ENCODE measurements around the gene ZNF580.

Gene ZNF580

DNA sequence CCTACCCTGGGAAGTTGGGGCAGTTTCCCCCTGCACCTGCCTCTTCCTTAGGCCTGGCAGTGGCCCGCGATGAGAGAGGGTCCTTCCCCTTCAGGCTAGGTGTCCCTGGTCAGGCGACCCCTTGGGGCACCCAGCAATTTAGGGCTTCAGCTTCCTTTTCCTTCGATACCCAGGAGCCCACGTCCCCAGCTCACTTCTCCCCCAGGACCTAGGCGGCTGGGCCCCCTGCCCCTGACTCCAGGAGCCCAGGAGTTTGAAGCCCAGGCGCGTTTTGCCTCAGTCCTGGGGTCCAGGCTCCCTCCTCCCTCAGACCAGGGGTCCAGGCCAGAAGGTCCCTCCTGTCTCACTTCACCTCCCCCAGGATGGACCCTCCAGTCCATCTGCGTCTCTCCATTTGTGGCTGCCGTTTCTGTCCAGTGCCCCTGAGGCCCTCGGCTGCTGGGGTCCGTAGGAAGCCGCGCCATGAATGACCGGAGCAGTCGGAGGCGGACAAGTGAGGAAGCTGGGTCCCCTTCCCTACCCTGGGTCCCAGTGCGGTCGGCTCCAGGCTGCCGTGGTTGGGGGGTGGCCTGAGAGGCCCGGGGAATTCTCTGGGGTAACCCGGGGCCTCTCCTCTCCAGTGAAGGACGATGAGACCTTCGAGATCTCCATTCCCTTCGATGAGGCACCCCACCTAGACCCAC lies 7.9 kb downstream of the ZNF580 start:
- no peak for DNase-seq

DNA sequence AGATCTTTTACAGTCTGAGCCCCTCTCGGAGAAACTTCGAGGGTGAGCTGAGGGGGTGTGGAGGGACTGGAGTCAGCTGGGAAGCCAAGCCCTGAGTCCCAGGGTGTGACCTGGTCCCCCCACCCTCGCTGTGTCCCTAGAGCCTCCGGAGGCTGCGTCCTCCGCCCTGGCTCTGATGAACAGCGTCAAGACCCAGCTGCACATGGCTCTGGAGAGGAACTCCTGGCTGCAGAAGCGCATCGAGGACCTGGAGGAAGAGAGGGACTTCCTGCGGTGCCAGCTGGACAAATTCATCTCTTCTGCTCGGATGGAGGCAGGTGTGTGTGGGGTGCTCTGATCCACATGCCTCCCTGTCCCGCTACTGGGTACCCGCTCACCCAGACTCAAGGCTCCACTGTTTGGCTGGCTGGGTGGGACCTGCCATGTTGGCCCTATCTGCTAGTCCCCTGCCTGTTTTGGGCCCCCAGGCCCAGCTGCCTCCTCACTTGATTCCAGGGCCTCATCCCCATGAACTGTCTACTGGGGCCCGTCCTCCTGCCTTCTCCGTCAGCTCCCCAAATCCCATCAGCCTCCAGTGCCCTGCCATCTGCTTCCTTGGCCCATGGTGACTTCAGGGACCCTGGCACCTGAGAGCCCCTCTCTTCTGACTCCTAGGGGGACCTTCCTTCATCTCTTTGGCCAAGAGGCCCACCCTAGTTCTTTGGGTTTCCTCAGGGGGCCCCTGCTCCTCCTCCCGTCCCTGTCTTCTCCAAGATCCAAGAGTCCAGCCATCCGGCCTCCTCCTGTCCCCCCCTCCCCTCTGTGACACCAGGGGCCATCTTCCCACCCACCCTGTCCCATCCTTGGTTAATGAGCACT lies 8.7 kb downstream of the ZNF580 start:
- DNase-seq, result no peak

DNA sequence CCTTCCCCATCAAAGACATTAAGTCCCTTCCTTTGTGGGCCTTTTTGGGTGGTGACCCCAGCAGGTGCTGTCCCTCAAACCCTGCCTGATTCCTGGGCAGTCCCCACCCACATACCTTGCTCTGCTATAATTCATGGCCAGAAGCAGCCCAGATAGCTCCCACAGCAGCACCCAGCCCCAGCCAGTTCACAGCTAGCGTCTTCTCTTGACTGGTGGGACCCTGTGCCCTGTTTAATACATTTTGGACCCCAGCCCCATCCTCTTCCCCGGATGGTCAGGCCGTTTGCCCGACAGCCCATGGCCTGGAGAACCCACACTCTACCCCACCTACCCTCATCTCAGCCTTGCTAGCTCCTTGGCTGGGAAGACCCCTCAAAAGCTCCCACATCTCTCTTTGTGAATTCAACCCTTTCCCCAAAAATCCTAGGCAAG lies 9.3 kb downstream of the ZNF580 start:
- DNase-seq, result no peak

- DNase-seq, result no peak
Measured at GRCh38 chr19:55650602-55651230, 9.9 kb downstream of the ZNF580 start.

GRCh38 chr19:55651236-55651635 lies 10.4 kb downstream of the ZNF580 start:
- no peak for DNase-seq

DNA sequence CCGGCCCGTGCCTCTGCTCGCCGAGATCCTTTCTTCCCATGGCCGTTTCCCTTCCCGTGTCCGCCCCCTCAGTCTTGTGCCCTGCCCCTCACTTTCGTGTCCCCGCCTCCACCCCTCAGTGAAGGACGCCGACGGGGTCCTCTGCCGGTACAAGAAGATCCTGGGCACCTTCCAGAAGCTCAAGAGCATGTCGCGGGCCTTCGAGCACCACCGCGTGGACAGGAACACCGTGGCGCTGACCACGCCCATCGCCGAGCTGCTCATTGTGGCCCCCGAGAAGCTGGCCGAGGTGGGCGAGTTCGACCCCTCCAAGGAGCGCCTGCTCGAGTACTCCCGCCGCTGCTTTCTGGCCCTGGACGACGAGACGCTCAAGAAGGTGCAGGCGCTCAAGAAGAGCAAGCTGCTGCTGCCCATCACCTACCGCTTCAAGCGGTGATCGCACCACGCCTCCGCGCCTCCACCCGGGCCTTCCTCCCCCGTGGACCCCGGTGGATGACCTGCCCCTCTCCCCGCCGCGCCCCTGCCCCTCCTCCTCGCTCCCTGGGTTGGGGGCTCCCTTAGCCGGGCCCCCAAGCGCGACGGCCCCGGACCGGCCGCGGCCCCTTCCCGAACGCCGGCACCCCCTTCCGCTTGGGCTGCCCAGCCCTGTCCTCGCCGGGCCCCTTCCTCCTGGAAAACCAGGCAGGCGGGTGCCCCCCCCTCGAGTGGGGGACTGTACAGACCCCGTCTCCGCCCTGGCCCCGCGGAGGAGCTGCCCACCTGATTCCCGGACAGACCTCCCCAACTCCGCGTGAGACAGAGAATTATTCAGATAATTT lies 11.7 kb downstream of the ZNF580 start:
- no peak for DNase-seq

DNA sequence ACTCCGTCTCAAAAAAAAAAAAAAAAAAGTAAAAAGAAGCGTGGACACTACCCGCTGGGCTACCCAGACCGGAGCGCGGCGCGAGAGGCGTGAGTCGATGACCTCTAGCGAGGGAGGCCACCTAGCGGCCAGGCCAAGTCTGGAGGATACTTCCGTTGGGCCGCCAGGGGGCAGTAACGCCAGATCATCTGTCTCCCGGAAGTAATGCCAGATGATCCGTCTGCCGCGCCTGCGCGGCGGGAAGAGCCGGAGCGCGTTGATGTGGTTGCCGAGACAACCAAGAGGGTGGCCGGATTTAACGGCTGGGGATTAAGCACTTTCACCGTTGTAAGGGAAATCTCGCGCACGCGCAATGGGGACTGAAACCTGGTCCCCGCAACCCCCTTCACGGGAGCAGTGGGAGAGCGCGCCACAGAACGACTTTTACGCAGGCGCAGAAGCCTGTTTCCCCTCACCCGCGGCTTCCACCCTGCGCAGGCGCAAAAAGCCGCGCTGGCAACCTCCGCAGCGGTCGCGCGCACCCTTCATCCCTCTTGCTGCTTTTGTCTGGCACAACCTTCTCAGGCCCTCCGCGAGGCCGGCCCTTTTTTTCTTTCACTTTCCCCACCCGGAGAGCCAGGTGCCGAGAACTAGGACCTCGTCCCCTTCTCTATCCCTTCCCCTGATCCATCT lies 13.0 kb downstream of the ZNF580 start:
- DNase-seq, result peak; percentile 98

DNA sequence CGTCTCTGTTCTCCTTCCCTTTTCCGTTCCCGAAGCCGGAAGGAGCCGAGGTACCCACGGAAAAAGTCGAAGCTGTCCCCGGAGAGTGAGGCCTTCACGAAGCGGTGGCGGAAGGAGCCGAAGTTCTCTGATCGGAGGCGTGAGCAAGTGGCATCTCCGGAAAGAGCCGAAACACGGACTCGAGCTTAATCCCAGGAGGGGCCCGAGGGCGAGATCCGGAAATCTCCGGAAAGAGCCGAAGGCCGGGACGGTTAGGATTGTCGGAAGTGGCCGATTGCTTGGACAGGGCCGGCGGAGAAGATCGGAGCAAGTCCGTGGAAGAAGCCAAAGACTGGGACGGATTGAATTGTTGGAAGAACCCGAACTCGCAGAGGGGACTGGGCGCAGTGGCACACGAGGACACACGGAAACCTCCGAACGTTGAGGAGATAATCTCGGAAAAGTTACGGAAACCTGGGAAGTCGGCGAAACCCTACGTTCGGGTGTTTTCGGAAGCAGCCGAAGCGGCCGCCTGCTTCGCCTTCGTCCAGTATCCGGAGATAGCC lies 13.6 kb downstream of the ZNF580 start:
- DNase-seq, result peak; percentile 98

GRCh38 chr19:55654868-55655647 lies 14.3 kb downstream of the ZNF580 start, which contains the start of gene U2AF2:
TSS of gene U2AF2 (plus strand) at chr19:55655035. CDS start at chr19:55655105, 70 bp downstream.
- peak; percentile 92 for DNase-seq

- no peak for DNase-seq
Measured at GRCh38 chr19:55655648-55656040, 14.8 kb downstream of the ZNF580 start.

DNA sequence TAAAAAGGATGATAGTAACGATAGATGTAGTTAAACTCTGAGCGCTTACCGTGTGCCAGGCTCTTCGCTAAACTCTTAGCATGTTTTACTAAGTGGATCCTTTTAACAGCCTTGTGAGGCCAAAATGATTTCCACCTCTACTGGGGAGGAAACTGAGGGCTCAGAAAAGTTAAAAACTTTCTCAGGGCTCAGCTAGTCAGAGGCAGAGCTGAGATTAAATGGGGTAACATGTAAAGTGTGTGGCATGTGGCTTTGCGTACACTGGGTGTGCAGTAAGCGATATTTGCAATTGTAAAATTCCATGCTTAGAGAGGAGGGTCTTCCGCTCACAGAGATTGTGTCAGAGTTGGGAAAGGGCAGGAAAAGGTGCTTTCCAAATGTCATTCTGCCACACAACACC lies 15.8 kb downstream of the ZNF580 start:
- no peak for DNase-seq

DNA sequence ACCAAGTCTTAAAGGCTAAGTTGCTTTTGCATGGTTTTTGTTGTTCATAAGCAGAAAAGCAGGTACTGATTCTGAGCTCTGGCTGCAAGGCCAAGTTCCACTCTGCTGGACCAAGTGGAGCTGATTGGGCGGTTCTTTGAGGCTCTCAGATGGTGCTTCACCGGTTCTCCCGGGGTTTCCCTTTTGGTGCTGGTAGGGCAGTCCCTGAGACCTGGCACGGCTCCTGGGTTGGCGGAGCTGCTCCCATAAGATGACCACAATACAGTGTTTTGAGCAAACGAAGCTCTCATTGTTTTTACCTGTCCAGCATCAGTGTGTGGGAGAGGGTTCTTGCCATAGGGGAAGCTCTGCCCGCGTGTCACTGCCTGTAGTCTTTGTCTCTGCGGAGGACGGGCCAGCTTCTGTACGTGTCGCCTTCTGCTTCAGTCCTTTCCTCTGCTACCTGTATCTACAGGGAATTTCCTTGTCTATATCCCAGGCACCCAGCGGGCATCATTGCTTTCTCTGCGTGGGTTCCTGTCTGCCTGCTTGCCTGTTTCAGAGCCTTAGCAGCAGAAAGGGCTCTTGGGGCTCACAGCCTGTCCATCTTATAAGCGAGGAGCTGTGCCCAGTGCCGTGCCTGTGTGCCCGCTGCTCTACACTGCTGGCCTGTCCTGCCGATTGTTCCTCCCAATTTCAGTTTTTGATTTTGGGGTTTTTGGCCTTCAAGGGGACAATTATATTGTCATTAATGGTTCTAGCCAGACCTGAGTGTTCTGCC lies 16.4 kb downstream of the ZNF580 start:
- no peak for DNase-seq

DNA sequence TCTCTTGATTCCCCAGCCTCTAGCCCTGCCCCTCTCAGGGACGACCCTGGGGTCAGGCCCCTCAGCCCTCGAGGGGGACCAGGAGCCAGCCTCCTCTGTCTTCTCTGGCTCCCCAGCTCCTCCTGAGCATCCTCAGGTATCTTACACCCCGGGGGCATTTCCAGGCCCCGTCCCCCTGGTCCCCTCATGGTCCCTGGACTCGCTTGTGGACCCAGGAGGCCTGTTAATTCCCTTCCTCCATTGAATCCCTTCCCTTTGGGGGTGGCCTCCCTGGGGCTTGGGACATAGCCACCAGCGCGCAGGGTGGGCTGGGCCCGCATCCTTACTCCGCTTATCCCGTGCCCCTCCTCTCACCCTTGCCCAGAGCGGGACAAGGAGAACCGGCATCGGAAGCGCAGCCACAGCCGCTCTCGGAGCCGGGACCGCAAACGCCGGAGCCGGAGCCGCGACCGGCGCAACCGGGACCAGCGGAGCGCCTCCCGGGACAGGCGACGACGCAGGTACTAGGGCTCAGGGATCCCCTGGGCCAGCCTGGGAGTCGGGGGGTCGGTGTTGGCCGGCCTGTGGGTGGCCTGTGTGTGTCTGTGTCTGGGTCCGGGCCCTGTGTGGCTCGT lies 18.2 kb downstream of the ZNF580 start:
- no peak for DNase-seq

DNA sequence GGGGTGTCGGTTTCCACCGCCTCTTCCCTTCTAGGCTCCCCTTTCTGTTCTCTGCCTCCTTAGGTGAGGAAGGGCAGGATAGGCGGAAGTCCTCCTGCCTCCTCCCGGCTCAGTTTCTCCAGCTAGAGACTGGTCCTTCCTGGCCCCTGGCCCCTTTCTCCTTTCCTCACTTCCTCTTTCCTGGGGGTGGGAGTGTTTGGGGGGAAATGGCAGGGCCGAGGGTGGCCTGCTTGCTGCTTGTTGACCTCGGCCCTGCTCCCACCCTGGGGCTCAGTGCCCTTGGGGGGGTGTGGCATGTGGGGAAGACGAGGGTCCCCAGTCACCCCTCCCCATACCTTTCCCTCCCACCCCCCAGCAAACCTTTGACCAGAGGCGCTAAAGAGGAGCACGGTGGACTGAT lies 19.0 kb downstream of the ZNF580 start:
- DNase-seq, result no peak

DNA sequence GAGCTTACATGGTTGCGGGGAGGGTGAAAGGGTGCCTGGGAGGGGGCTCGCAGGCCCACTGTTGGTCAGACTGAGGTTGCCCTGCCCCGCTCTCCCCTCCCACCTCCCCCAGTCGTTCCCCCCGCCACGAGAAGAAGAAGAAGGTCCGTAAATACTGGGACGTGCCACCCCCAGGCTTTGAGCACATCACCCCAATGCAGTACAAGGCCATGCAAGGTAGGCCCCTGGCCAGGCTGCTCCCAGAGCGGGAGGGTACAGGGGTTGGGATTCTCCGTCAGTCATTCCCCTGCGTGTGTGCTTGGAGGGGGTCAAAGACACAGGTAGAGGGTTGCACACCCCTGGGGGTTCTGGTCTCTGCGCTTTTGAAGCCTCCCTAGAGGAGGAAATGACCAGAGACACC lies 19.6 kb downstream of the ZNF580 start:
- DNase-seq, result no peak

- no peak for DNase-seq
Measured at GRCh38 chr19:55660991-55661390, 20.2 kb downstream of the ZNF580 start.

DNA sequence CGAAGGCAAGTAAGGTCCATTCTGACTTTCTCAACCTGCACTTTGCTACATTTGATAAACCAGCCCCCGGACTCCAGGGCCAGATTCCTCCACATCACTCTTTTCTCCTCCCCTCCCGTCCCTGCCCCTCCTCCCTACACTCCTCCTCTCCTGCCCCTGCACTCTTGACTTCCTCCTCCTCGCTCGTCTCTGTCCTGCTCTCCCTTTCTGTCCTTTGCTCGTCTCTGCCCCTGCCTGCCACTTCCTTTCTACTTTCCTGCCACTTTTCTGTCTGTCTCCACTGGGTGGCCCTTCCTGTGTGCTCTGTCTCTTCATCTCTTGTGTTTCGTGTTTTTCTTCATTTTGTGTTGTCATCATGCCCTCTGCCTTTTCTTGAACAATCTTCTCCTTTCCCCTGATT lies 21.0 kb downstream of the ZNF580 start:
- DNase-seq, result no peak

DNA sequence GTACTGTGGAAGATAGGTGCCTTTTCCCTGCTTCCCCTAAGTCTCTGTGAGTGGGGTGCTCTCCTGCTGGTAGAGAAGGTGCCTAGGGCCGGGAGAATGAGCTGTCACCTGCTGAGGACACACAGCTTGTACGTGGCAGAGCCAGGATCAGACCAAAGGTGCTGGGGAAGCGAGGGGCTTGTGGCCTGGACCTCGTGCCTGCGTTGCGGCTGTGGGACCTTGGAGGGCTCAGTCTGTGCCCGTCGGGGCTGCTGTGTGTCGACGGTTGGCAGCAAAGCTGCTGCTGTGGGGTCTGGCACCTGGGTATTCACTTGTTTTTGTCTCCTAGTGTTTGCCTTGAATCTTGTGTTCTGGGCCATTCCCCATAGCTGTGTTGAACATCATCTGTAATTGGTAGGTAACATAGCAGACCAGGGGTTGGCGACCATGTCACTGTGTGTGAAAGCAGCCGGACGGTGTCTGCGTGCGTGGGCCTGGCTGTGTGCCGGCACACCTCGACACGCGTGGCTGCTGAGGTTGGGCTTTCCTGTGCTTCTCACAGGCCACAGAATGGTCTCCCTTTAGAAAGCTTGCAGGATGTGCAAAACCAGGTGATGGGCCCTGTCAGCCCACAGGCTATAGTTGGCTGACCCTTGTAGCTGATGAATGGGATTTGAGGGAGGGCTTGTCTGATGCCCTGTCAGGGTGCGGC lies 23.2 kb downstream of the ZNF580 start:
- no peak for DNase-seq

DNA sequence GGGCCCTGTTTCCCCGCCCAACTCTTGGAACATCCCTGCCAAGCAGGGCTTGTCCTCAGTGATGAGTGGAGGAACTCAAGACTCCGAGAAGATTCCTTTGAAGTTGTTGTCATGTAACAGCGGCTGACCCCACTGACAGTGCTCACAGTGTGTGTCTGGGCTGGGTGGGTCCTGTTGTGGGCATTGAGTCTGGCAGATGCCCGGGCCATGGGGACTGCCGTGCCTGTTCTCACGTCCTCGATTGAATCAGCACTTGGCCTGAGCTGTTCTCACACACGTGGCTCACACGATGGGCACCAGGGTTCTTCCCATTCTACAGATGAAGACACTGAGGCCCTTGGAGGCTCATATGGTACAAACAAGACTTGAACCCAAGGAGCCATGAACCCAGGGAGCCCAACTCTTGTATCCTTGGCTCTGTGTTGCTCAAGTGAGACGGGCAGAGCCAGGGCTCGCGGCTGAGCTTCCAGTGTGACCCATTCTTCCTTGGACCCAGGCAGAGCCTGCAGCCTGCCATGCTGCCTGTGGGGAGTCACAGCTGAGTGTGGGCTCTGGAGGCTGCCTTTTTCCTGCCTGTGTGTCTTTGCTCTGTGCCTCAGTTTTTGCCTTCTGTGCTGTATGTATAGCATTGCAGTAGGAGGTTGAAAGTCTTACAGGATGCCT lies 25.7 kb downstream of the ZNF580 start:
- no peak for DNase-seq

All from activated effector memory CD4-positive, alpha-beta T cell treated with Interleukin-2 at 50 U/mL for 16 hours (primary cell).